Ovary (tissue), 10 donors: ENCODE measurements around the gene AFF3. TPM values are rescaled to one million over a fixed set of nuclear protein-coding genes. Genes with fewer than 3 reads are reported as not detected.

Experiments
- DNase-seq, 5 donors: peaks; one replicate each; pipeline ENCODE4 v3.0.0-alpha.2; 2019 to 2020
- H3K27ac ChIP-seq, 2 donors: fragments of 200-600 bp; one replicate each; pipeline versions ENCODE4 v1.5.1 to v1.8.0; 2019 to 2022
- H3K27me3 ChIP-seq: fragments of 200-600 bp; one replicate; pipeline ENCODE4 v1.8.0; 2022
- H3K36me3 ChIP-seq: fragments of 200-600 bp; sonication (generic); one replicate; pipeline ENCODE4 v1.5.1; 2019
- H3K4me1 ChIP-seq: one replicate; pipeline ENCODE4 v1.8.1; 2013; ENCODE audit warnings: mild to moderate bottlenecking, moderate library complexity; ENCODE audit not compliant: insufficient read depth
- H3K4me3 ChIP-seq: fragments of 200-600 bp; sonication (generic); one replicate; pipeline ENCODE4 v1.5.1; 2017
- H3K9me3 ChIP-seq, 2 donors: fragments of 200-600 bp in 1 of 2; sonication (generic) in 1 of 2; one replicate each; pipeline versions ENCODE4 v1.5.1 to v1.8.1; 2013 to 2019; ENCODE audit warnings: mild to moderate bottlenecking in 1 of 2, moderate library complexity in 1 of 2
- EP300 ChIP-seq: sonication (generic); formaldehyde crosslinking; IDR thresholded peaks from one replicate; pipeline ENCODE4 v1.6.1; 2017; ENCODE audit warnings: antibody characterized with exemption
- POLR2A ChIP-seq: fragments of 450-650 bp; IDR thresholded peaks from one replicate; pipeline ENCODE4 v1.6.1; 2017; ENCODE audit warnings: antibody characterized with exemption, mild to moderate bottlenecking, moderate library complexity
- WGBS, 3 donors: extraction: QIAGEN DNeasy Blood & Tissue Kit in 1 of 3; methylation state at CpG; one replicate each; pipeline versions ENCODE4 v1.1.5 to v1.1.7; 2013 to 2017; 5-methylcytosine and 5-hydroxymethylcytosine counted together
- intact Hi-C, 4 donors: fragments of 100-400 bp; cut with DNase I; formaldehyde crosslinking; loops; one replicate each; pipeline versions ENCODE4 v1.11.0 to v1.15.1; 2022 to 2023
- long read RNA-seq, 3 donors: library from polyadenylated mRNA in 2 of 3; unstranded in 2 of 3; transcript quantifications; one replicate each; pipeline ENCODE4 v2.0.0 and lab custom pipeline, GENCODE V29; 2021 to 2026
- polyA plus RNA-seq, 2 donors: library from polyadenylated mRNA; stranded (reverse); fragments of 200-250 nt in 1 of 2; fragments of 350-450 nt in 1 of 2; fragmentation: Illumina TruSeq in 1 of 2; extraction: RNeasy Lipid Tissue Mini Kit (QIAGEN cat#74804) in 1 of 2; gene quantifications; one replicate each; pipeline ENCODE4 v1.2.3, GENCODE V29; 2013 to 2014
- total RNA-seq, 7 donors: library from RNA; depleted of rRNA in 2 of 7; stranded (reverse); fragments of >200 nt in 2 of 7; fragmentation: NEBNext Ultra II Directional in 3 of 7; extraction: Animal tissue kit (Norgen Biotek cat#: 25700) in 3 of 7; gene quantifications; one replicate each; pipeline versions ENCODE4 v1.1.0 to v1.2.4, GENCODE V29; 2016 to 2023
- TF ChIP-seq, protein P1 (sequence below), 3 donors: fragments of 450-650 bp in 2 of 3; fragments of 200-600 bp in 1 of 3; IDR thresholded peaks; one replicate each; pipeline versions ENCODE4 v1.5.1 to v1.8.0; 2016 to 2022; ENCODE audit warnings: antibody characterized with exemption in 3 of 3, mild to moderate bottlenecking in 1 of 3
- donor health status: DM: no; HTN: no; CAD: no; lungs with moderate emphysema.
- donor health status: DM: no; HTN: no; CAD: no.
- donor health status: Bipolar disorder and iron deficiency.
- donor health status: DM: yes; HTN: yes; CAD: no.
- donor health status: DM: no; HTN: no; CAD: no.
- donor health status: DM: yes; HTN: yes; CAD: no.

AFF3 gene, protein sequence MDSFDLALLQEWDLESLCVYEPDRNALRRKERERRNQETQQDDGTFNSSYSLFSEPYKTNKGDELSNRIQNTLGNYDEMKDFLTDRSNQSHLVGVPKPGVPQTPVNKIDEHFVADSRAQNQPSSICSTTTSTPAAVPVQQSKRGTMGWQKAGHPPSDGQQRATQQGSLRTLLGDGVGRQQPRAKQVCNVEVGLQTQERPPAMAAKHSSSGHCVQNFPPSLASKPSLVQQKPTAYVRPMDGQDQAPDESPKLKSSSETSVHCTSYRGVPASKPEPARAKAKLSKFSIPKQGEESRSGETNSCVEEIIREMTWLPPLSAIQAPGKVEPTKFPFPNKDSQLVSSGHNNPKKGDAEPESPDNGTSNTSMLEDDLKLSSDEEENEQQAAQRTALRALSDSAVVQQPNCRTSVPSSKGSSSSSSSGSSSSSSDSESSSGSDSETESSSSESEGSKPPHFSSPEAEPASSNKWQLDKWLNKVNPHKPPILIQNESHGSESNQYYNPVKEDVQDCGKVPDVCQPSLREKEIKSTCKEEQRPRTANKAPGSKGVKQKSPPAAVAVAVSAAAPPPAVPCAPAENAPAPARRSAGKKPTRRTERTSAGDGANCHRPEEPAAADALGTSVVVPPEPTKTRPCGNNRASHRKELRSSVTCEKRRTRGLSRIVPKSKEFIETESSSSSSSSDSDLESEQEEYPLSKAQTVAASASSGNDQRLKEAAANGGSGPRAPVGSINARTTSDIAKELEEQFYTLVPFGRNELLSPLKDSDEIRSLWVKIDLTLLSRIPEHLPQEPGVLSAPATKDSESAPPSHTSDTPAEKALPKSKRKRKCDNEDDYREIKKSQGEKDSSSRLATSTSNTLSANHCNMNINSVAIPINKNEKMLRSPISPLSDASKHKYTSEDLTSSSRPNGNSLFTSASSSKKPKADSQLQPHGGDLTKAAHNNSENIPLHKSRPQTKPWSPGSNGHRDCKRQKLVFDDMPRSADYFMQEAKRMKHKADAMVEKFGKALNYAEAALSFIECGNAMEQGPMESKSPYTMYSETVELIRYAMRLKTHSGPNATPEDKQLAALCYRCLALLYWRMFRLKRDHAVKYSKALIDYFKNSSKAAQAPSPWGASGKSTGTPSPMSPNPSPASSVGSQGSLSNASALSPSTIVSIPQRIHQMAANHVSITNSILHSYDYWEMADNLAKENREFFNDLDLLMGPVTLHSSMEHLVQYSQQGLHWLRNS (N-terminal part only)
- total RNA-seq (10 to 100 TPM; 16.1 to 40.8 (median 25.9) TPM), polyA plus RNA-seq (10 to 100 TPM in 1 of 2 donors, 1 to 10 TPM in 1; 5.9 to 11.2 TPM)
- long read RNA-seq, donor 1, partial matches to known transcripts = 2 of 11 reads
- long read RNA-seq, donor 1, other reads (novel, unspliced or antisense) = 9 of 11 reads
- long read RNA-seq, donor 2, partial matches to known transcripts = 0 of 1 reads
- long read RNA-seq, donor 2, other reads (novel, unspliced or antisense) = 0 of 1 reads
- long read RNA-seq, donor 3, partial matches to known transcripts = 9 of 22 reads
- long read RNA-seq, donor 3, other reads (novel, unspliced or antisense) = 13 of 22 reads

DNA sequence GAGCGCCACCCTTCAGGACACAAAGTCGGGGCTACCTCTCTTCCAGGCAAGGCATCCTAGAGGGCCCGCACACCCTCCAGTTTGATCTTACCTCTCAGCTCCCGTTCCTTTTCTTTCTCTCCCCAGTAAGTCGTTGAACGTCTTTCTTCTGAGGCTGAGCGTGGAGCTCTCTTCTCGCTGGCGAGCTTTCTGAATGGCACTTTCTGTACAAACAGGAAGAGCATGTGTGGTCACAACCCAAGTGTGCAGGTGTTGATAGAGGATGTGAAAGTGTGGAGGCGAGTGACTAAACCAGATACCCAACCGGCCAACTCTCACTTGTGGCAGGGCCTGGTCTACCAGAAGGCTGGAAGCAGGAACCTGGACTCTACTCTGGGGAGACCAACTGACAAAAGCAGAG is at the start of gene AFF3:
Gene AFF3, minus strand, starts transcription at position 198 of the 400 bp plus-strand sequence. CDS start 38,136 bp downstream, outside the sequence.
- no peaks in the 10 kb centered on the region for H3K4me1 ChIP-seq
- intact Hi-C loops = no loop called here
- H3K4me3 ChIP-seq = no peak within 1 kb of the TSS
- 92 to 96% (median 95%) methylated on average over 11 of the region's 11 CpGs for WGBS, 3 donors
- DNase-seq = no peak
- H3K9me3 ChIP-seq = no peaks in the 10 kb centered on the region
- H3K36me3 ChIP-seq = no peaks in the 10 kb centered on the region
- no peak for TF ChIP-seq POLR2A
- no peak for TF ChIP-seq EP300
- TF ChIP-seq, protein P1, sequence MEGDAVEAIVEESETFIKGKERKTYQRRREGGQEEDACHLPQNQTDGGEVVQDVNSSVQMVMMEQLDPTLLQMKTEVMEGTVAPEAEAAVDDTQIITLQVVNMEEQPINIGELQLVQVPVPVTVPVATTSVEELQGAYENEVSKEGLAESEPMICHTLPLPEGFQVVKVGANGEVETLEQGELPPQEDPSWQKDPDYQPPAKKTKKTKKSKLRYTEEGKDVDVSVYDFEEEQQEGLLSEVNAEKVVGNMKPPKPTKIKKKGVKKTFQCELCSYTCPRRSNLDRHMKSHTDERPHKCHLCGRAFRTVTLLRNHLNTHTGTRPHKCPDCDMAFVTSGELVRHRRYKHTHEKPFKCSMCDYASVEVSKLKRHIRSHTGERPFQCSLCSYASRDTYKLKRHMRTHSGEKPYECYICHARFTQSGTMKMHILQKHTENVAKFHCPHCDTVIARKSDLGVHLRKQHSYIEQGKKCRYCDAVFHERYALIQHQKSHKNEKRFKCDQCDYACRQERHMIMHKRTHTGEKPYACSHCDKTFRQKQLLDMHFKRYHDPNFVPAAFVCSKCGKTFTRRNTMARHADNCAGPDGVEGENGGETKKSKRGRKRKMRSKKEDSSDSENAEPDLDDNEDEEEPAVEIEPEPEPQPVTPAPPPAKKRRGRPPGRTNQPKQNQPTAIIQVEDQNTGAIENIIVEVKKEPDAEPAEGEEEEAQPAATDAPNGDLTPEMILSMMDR (IDR thresholded peaks at IDR 0.05) = no peak
- no peak within 1 kb of the TSS for H3K27ac ChIP-seq
- H3K27me3 ChIP-seq = no peaks in the 10 kb centered on the region

DNA sequence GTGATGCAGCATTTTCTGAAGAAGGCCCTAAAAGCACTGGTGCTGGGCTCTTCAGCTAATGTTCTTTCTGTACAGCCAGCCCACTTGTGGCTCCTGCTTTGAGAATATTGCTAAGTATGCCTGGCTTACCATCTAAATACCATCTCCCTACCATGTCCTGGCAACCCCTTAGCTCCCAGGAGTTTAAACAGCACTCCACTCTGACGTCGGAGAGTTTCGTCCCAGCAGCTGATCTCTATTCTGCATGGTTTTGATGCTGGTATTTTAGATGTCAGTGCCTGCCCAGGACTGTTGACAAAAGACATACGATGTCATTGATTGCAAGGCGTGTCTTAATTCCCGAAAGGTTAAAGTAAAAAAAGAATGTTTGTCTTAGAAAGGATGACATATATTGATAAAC is 47.0 kb upstream of the AFF3 start:
- intact Hi-C loops = no loop called here
- no peak overlapping the region for H3K27ac ChIP-seq
- 81 to 90% (median 90%) methylated on average over 6 of the region's 6 CpGs for WGBS, 3 donors

DNA sequence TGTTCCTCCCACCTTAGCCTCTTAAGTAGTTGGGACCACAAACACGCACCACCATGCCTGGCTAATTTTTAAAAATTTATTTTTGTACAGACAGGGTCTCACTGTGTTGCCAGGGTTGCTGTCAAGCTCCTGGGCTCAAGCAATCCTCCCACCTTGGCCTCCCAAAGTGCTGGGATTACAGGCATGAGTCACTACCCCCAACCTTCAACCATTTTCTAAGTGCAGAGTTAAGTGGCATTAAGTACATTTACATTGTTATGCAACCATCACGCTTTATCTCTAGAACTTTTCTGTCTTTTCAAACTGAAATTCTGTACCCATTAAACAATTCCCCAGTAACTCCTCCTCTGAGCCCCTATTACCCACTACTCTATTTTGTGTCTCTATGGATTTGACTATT is 45.9 kb upstream of the AFF3 start:
- WGBS, 3 donors = 88 to 91% (median 90%) methylated on average over 2 of the region's 2 CpGs

More for the DNA sequence above, 47.0 kb upstream of the AFF3 start:
- no peak for DNase-seq
- H3K4me3 ChIP-seq = no peak overlapping the region
- no peaks in the 10 kb centered on the region for H3K27me3 ChIP-seq
- no peaks in the 10 kb centered on the region for H3K4me1 ChIP-seq
- H3K9me3 ChIP-seq = no peaks in the 10 kb centered on the region
- no peaks in the 10 kb centered on the region for H3K36me3 ChIP-seq
- TF ChIP-seq EP300 (no peak), POLR2A (no peak)
- TF ChIP-seq, protein P1 (IDR thresholded peaks at IDR 0.05) = no peak

More for the DNA sequence above, 45.9 kb upstream of the AFF3 start:
- Histone ChIP-seq H3K36me3 (no peaks in the 10 kb centered on the region), H3K27ac (no peak overlapping the region), H3K4me3 (no peak overlapping the region), H3K9me3 (no peaks in the 10 kb centered on the region), H3K4me1 (no peaks in the 10 kb centered on the region), H3K27me3 (no peaks in the 10 kb centered on the region)
- no peak for DNase-seq
- intact Hi-C loops = no loop called here
- TF ChIP-seq, protein P1 (IDR thresholded peaks at IDR 0.05) = no peak
- TF ChIP-seq EP300 (no peak), POLR2A (no peak)
